Stimulated activated CD8-positive, alpha-beta memory T cell treated with anti-CD3 and anti-CD28 coated beads, Interleukin-4, amount 100 ng/mL, for 48 hours (primary cell): ENCODE data around the gene GJC3.
A peak's percentile ranks its signal among the peaks of the same experiment; 100 is the strongest.
"Not testable (repeated sequence)": the region's sequence is repeated elsewhere in the genome, so short reads cannot be mapped to it uniquely, and the experiment has no call there.

Experiments
- DNase-seq: peaks from one replicate; pipeline ENCODE4 v3.0.0-alpha.2; 2020

Gene GJC3

GRCh38 chr7:99928994-99929729, at the start of gene GJC3:
Gene GJC3, minus strand, starts transcription at chr7:99929620. Its CDS starts 0 bp downstream, at chr7:99929620.
- peak; percentile 55 for DNase-seq

- DNase-seq, result no peak
Observed at GRCh38 chr7:99976626-99977025, 47.2 kb upstream of the GJC3 start.

- no peak for DNase-seq
Observed at GRCh38 chr7:99975782-99976521, 46.5 kb upstream of the GJC3 start, which contains the start of gene AZGP1. Gene AZGP1, minus strand, starts transcription at chr7:99976031. Its CDS starts 11 bp downstream, at chr7:99976020.

- no peak for DNase-seq
Observed at GRCh38 chr7:99974681-99975080, 45.3 kb upstream of the GJC3 start.

GRCh38 chr7:99973817-99974216, 44.4 kb upstream of the GJC3 start:
- not testable (repeated sequence) for DNase-seq

GRCh38 chr7:99971242-99971641, 41.8 kb upstream of the GJC3 start:
- no peak for DNase-seq

- not testable (repeated sequence) for DNase-seq
Observed at GRCh38 chr7:99969813-99970212, 40.4 kb upstream of the GJC3 start.

- no peak for DNase-seq
Observed at GRCh38 chr7:99969298-99969697, 39.9 kb upstream of the GJC3 start.

- DNase-seq, result no peak
Observed at GRCh38 chr7:99958564-99959227, 29.3 kb upstream of the GJC3 start.

- DNase-seq, result no peak
Observed at GRCh38 chr7:99955247-99955646, 25.8 kb upstream of the GJC3 start.

- not testable (repeated sequence) for DNase-seq
Observed at GRCh38 chr7:99954643-99955042, 25.2 kb upstream of the GJC3 start.

GRCh38 chr7:99953649-99954048, 24.2 kb upstream of the GJC3 start:
- DNase-seq, result no peak

- not testable (repeated sequence) for DNase-seq
Observed at GRCh38 chr7:99952649-99953048, 23.2 kb upstream of the GJC3 start.

- DNase-seq, result not testable (repeated sequence)
Observed at GRCh38 chr7:99950819-99951218, 21.4 kb upstream of the GJC3 start.

GRCh38 chr7:99949645-99950228, 20.3 kb upstream of the GJC3 start:
- no peak for DNase-seq

- DNase-seq, result no peak
Observed at GRCh38 chr7:99947608-99948007, 18.2 kb upstream of the GJC3 start.

- no peak for DNase-seq
Observed at GRCh38 chr7:99944497-99945070, 15.2 kb upstream of the GJC3 start.

- no peak for DNase-seq
Observed at GRCh38 chr7:99943641-99944496, 14.4 kb upstream of the GJC3 start.

- no peak for DNase-seq
Observed at GRCh38 chr7:99938296-99938695, 8.9 kb upstream of the GJC3 start.

GRCh38 chr7:99935009-99935408, 5.6 kb upstream of the GJC3 start:
- not testable (repeated sequence) for DNase-seq

GRCh38 chr7:99930376-99930775, 956 bp upstream of the GJC3 start:
- DNase-seq, result no peak

GRCh38 chr7:99929730-99930053, 272 bp upstream of the GJC3 start:
- DNase-seq, result no peak
